PC-3 (cell line): Measurements from ENCODE around the gene KIF13A.
"Not testable (repeated sequence)": the region's sequence is repeated elsewhere in the genome, so short reads cannot be mapped to it uniquely, and the experiment has no call there.

ENCODE experiments used
- EZH2 ChIP-seq: fragments of 300-600 bp; sonication (generic); IDR thresholded peaks from one replicate; pipeline ENCODE4 v1.6.1; 2017; ENCODE audit warnings: antibody characterized with exemption, mild to moderate bottlenecking, low read length; ENCODE audit not compliant: unreplicated experiment
- EZH2phosphoT487 ChIP-seq: fragments of 300-600 bp; sonication (generic); IDR thresholded peaks from 2 replicates; pipeline ENCODE4 v1.6.1; 2018; ENCODE audit warnings: mild to moderate bottlenecking, antibody characterized with exemption, low read length, borderline replicate concordance
- TF ChIP-seq, protein P1 (sequence below): fragments of 300-600 bp; sonication (generic); conservative IDR thresholded peaks from 2 replicates; pipeline ENCODE4 v1.5.1; 2017; ENCODE audit warnings: antibody characterized with exemption, low read depth, mild to moderate bottlenecking, low read length

- not testable (repeated sequence) for TF ChIP-seq EZH2phosphoT487, EZH2
- TF ChIP-seq, protein P1, sequence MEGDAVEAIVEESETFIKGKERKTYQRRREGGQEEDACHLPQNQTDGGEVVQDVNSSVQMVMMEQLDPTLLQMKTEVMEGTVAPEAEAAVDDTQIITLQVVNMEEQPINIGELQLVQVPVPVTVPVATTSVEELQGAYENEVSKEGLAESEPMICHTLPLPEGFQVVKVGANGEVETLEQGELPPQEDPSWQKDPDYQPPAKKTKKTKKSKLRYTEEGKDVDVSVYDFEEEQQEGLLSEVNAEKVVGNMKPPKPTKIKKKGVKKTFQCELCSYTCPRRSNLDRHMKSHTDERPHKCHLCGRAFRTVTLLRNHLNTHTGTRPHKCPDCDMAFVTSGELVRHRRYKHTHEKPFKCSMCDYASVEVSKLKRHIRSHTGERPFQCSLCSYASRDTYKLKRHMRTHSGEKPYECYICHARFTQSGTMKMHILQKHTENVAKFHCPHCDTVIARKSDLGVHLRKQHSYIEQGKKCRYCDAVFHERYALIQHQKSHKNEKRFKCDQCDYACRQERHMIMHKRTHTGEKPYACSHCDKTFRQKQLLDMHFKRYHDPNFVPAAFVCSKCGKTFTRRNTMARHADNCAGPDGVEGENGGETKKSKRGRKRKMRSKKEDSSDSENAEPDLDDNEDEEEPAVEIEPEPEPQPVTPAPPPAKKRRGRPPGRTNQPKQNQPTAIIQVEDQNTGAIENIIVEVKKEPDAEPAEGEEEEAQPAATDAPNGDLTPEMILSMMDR = not testable (repeated sequence)
Observed at GRCh38 chr6:18019133-18019532, 31.7 kb upstream of the KIF13A start.
